H1 (cell line): Measurements from ENCODE around the gene ERI3. TPM values are rescaled to one million over a fixed set of nuclear protein-coding genes. Genes with fewer than 3 reads are reported as not detected.

ENCODE experiments used
- CHD1 ChIP-seq: IDR thresholded peaks from 2 replicates; pipeline ENCODE4 v1.6.1; 2012; ENCODE audit warnings: low read depth, low read length, improper control_type of control experiment
- CHD7 ChIP-seq: fragments of 300-600 bp; sonication (generic); IDR thresholded peaks from 2 replicates; pipeline ENCODE4 v1.7.1; 2012; ENCODE audit warnings: low read length, moderate library complexity, mild to moderate bottlenecking, inconsistent platforms; ENCODE audit not compliant: insufficient replicate concordance
- polyA plus RNA-seq, 7 experiments: library from polyadenylated mRNA; depleted of rRNA in 3 of 7; stranded (reverse) in 5 of 7; unstranded in 2 of 7; fragments of >200 nt in 5 of 7; fragments of 200-250 nt in 2 of 7; gene quantifications; 1 replicate in 5 of 7; 2 replicates in 1 of 7; 4 replicates in 1 of 7; pipeline versions ENCODE4 v1.2.1 to v1.2.3, GENCODE V29; 2011 to 2013; ENCODE audit warnings: missing spikeins in 2 of 7, mixed read lengths in 2 of 7
- total RNA-seq: library from RNA; stranded (reverse); fragmentation: NEBNext Ultra II Directional; extraction: Animal tissue kit (Norgen Biotek cat#: 25700); gene quantifications from 2 replicates; pipeline ENCODE4 v1.2.1, GENCODE V29; 2021

The ERI3 gene
- total and polyA plus RNA-seq, 2 of the 8 experiments (the other 6 are each of a cell fraction or from before 2014, with no cell fraction given): 81.1 to 199 TPM

- TF ChIP-seq CHD7 (no peak), CHD1 (no peak)
Observed at GRCh38 chr1:44261171-44261817, 93.8 kb downstream of the ERI3 start (continued).
